Esophagus squamous epithelium (tissue), 4 donors: Measurements from ENCODE around the gene ADRA1B.

Experiments
- POLR2A ChIP-seq, 4 donors: fragments of 450-650 bp; IDR thresholded peaks; one replicate each; pipeline ENCODE4 v1.6.1; 2017; ENCODE audit warnings: antibody characterized with exemption in 4 of 4, mild to moderate bottlenecking in 4 of 4, moderate library complexity in 3 of 4
- TF ChIP-seq, protein P1 (sequence below), 6 experiments: fragments of 450-650 bp in 4 of 6; fragments of 200-600 bp in 2 of 6; sonication (generic) in 2 of 6; IDR thresholded peaks; one replicate each; pipeline ENCODE4 v1.5.1; 2016 to 2019; ENCODE audit warnings: antibody characterized with exemption in 6 of 6, mild to moderate bottlenecking in 4 of 6, moderate library complexity in 4 of 6

DNA sequence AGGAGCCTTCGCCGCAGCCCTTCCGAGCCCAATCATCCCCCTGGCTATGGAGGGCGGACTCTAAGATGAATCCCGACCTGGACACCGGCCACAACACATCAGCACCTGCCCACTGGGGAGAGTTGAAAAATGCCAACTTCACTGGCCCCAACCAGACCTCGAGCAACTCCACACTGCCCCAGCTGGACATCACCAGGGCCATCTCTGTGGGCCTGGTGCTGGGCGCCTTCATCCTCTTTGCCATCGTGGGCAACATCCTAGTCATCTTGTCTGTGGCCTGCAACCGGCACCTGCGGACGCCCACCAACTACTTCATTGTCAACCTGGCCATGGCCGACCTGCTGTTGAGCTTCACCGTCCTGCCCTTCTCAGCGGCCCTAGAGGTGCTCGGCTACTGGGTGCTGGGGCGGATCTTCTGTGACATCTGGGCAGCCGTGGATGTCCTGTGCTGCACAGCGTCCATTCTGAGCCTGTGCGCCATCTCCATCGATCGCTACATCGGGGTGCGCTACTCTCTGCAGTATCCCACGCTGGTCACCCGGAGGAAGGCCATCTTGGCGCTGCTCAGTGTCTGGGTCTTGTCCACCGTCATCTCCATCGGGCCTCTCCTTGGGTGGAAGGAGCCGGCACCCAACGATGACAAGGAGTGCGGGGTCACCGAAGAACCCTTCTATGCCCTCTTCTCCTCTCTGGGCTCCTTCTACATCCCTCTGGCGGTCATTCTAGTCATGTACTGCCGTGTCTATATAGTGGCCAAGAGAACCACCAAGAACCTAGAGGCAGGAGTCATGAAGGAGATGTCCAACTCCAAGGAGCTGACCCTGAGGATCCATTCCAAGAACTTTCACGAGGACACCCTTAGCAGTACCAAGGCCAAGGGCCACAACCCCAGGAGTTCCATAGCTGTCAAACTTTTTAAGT lies 819 bp downstream of the ADRA1B start:
- TF ChIP-seq POLR2A (IDR thresholded peaks at IDR 0.05), result no peak
- TF ChIP-seq, protein P1, sequence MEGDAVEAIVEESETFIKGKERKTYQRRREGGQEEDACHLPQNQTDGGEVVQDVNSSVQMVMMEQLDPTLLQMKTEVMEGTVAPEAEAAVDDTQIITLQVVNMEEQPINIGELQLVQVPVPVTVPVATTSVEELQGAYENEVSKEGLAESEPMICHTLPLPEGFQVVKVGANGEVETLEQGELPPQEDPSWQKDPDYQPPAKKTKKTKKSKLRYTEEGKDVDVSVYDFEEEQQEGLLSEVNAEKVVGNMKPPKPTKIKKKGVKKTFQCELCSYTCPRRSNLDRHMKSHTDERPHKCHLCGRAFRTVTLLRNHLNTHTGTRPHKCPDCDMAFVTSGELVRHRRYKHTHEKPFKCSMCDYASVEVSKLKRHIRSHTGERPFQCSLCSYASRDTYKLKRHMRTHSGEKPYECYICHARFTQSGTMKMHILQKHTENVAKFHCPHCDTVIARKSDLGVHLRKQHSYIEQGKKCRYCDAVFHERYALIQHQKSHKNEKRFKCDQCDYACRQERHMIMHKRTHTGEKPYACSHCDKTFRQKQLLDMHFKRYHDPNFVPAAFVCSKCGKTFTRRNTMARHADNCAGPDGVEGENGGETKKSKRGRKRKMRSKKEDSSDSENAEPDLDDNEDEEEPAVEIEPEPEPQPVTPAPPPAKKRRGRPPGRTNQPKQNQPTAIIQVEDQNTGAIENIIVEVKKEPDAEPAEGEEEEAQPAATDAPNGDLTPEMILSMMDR (IDR thresholded peaks at IDR 0.05), result no peak
